Breast epithelium (tissue), 4 donors: ENCODE results near the gene FLACC1. TPM values are rescaled to one million over a fixed set of nuclear protein-coding genes. Genes with fewer than 3 reads are reported as not detected.
"Not testable (repeated sequence)": the region's sequence is repeated elsewhere in the genome, so short reads cannot be mapped to it uniquely, and the experiment has no call there.

Experiments
- DNase-seq, 2 donors: peaks; one replicate each; pipeline ENCODE4 v3.0.0-alpha.2; 2019; ENCODE audit warnings: low spot score in 2 of 2
- H3K27ac ChIP-seq, 2 donors: fragments of 200-600 bp; sonication (generic) in 1 of 2; one replicate each; pipeline ENCODE4 v1.5.1; 2016 to 2019; ENCODE audit warnings: mild to moderate bottlenecking in 1 of 2
- H3K27me3 ChIP-seq, 2 donors: fragments of 200-600 bp; sonication (generic) in 1 of 2; one replicate each; pipeline versions ENCODE4 v1.5.1 to v1.6.0; 2017 to 2019; ENCODE audit warnings: control low read depth in 1 of 2, mild to moderate bottlenecking in 1 of 2
- H3K36me3 ChIP-seq: fragments of 200-600 bp; one replicate; pipeline ENCODE4 v1.5.1; 2019
- H3K4me1 ChIP-seq, 2 donors: fragments of 200-600 bp; sonication (generic); one replicate each; pipeline ENCODE4 v1.5.1; 2016 to 2019; ENCODE audit warnings: control low read depth in 1 of 2
- H3K4me3 ChIP-seq, 3 donors: fragments of 200-600 bp; sonication (generic); 1 replicate in 2 of 3; 2 replicates in 1 of 3; pipeline ENCODE4 v1.5.1; 2016 to 2019; ENCODE audit warnings: mild to moderate bottlenecking in 3 of 3, moderate library complexity in 2 of 3
- H3K9me3 ChIP-seq, 2 donors: fragments of 200-600 bp; sonication (generic) in 1 of 2; one replicate each; pipeline ENCODE4 v1.5.1; 2016 to 2019; ENCODE audit warnings: control low read depth in 1 of 2
- POLR2AphosphoS5 ChIP-seq, 3 donors: sonication (generic); formaldehyde crosslinking; IDR thresholded peaks; one replicate each; pipeline ENCODE4 v1.6.1; 2017; ENCODE audit warnings: antibody characterized with exemption in 3 of 3
- intact Hi-C: fragments of 100-400 bp; cut with DNase I; formaldehyde crosslinking; loops from one replicate; pipeline ENCODE4 v1.15.1; 2023; ENCODE audit warnings: low total_unique reads
- total RNA-seq, 3 donors: library from RNA; depleted of rRNA; stranded (reverse); fragments of >200 nt; gene quantifications; one replicate each; pipeline ENCODE4 v1.1.0, GENCODE V29; 2016

Gene FLACC1
- total RNA-seq, 3 donors from 2014 or later, result 1.2 to 2.9 (median 1.6) TPM

DNA sequence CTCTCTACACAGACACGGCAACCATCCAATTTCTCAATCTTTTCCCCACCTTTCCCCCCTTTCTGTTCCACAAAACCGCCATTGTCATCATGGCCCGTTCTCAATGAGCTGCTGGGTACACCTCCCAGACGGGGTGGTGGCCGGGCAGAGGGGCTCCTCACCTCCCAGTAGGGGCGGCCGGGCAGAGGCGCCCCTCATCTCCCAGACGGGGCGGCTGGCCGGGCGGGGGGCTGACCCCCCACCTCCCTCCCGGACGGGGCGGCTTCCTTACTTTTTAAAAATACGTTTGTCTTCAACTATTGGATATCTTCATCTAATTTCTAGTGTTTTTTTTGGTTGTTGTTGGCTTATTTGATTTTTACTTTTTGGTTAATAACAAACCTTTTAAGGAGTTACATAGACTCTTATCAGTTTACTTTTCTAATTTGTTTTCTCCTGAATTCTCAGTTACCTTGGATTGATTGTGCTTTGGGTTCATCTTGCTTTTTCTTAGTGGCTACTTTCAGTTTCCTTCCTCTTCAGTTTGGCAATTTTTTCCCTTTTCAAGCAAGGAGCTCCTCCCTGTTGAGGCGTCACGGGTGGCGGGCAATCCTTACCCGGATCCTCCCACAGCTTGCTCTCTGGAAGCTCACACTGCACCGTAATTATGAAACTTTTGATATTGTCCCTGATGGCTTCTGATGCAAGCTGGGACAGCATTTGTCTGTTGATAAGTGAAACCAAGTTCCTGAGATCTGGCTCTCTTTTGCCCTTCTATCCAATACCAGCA, 117.8 kb downstream of the FLACC1 start:
- H3K4me3 ChIP-seq, H3K36me3 ChIP-seq, intact Hi-C loops, DNase-seq, H3K9me3 ChIP-seq, H3K27ac ChIP-seq, H3K4me1 ChIP-seq, H3K27me3 ChIP-seq: not testable (repeated sequence)
- TF ChIP-seq POLR2AphosphoS5 (IDR thresholded peaks at IDR 0.05), result peak in 1 of 3 donors; percentile 17

Other genes starting within 250 kb of the FLACC1 start
- gene CFLAR, start 241.2 kb downstream of the FLACC1 start, total RNA-seq, result 100 to 1,000 TPM; 180 to 322 (median 207) TPM
- gene CASP10, start 174.2 kb downstream of the FLACC1 start, total RNA-seq, result 10 to 100 TPM in 1 of 3 donors, 1 to 10 TPM in 2; 5.7 to 13.1 (median 9.6) TPM
- gene CASP8, start 96.8 kb downstream of the FLACC1 start, total RNA-seq, result 10 to 100 TPM; 18.2 to 28.8 (median 21.3) TPM
- gene TRAK2, start 94.1 kb upstream of the FLACC1 start, total RNA-seq, result 10 to 100 TPM; 35.4 to 62.2 (median 50.1) TPM
- gene STRADB, start 94.4 kb upstream of the FLACC1 start, total RNA-seq, result 10 to 100 TPM; 20.3 to 30.0 (median 27.7) TPM